T-helper 9 cell (primary cell): ENCODE results near the gene MAMLD1.

Experiments
- DNase-seq: peaks from one replicate; pipeline ENCODE4 v3.0.0-alpha.2; 2020

MAMLD1 gene

DNA sequence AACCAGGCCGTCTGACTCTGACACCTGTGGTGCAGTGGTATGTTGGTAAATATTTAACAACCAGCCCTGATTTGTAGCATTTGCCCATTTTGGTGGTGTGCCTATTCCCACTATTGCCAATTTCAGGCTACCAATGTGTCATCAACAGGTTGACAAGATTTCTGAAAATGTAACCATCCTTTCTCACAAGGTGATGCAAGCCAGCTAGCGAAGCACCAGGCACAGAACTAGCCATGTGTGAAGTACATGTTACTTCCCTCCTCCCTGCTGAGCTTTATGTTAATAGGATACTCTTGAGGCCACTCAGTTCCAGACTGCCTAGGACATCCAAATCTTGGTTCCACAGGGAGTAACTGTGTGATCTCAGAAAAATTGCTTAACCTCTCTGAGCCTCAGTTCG, 7.2 kb upstream of the MAMLD1 start:
- no peak for DNase-seq

DNA sequence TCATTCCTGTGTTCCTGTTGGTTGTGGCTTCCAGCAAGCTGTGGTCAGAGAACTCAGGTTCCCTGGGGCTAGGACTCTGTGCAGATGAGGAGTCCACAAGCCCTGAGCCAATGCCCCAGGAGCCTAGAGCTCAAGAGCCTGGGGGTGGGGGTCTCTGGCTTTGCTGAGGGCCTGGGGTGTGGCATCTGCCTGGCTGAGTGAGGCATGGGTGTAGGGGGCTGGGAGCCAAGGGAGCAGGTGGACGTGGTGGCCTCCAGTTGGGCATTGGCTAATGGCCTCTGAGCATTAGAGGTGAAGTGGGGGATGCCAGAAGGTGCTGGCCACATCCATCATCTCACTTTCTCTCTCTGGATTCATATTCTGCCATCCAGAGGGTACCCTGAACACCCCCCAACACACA, 5.3 kb upstream of the MAMLD1 start:
- no peak for DNase-seq

DNA sequence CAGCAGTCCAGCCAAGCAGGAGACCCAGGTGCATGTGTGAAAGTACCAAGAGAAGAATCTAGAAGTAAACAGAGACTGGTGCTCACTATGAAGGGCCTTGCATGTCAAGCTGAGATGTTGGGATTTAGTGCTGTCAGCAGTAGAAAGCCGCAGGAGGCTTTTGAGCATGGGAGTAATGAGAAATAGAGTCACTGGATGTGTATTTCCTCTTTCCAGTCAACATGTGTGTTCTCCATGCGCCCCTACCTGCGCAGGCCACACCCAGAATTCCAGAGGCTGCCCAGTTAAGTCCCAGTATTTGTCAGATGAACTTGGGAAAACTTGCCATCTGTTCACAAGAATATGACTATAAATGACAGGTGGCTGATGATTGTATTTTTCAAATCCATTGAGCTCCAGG, 4.5 kb upstream of the MAMLD1 start:
- no peak for DNase-seq

DNA sequence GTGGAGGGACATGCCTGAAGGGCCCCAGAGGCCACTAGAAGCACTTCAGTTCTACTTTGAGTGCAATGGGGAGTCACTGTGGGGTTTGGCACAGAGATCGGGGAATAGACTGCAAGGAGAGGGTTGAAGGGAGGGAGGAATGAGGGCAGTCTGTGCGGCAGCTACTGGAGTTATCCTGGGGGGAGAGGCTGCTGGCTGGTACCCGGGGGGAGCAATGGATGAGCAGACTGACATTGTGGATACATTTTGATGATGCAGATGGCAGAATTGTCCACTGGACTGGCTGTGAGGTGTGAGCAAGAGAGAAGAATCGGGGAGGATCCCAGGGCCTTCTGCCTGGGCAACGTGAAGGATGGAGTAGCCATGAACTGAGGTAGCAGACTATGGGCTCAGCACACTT, 2.8 kb upstream of the MAMLD1 start:
- DNase-seq: no peak

DNA sequence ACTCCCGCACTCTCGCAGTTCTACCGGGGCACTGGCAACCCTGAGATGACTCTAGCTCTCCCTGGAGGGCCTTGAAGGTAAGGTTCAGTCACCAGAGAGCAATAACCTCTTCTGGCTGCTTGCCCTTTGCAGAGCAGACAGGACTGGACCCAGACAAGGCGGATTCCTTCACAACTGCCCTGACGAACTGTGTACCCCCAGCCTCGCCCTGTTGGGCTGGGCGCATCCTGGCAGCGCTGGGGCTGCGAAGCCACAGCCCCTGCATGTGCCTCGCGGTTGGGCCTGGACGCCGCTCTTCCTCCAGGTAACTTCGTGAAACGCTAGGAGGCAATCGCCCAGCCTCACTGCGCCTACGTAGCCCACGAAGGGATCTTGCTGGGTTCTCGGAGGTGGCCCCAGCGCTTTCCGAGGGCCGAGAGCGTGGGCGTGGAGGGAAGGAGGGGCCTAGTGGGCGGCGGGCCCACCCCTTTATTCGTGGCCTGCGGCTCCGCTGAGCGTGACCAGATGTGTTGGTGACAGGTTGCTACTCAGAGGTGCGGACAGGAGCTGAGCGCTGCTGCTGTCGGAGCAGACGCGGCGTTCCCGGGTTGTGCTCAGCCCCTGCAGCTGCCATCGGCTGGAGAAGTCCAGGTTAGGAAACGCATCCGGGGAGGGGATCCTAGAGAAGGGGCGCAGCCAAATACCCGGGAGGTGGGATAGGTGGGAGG, 1.9 kb upstream of the MAMLD1 start:
- DNase-seq: no peak

DNA sequence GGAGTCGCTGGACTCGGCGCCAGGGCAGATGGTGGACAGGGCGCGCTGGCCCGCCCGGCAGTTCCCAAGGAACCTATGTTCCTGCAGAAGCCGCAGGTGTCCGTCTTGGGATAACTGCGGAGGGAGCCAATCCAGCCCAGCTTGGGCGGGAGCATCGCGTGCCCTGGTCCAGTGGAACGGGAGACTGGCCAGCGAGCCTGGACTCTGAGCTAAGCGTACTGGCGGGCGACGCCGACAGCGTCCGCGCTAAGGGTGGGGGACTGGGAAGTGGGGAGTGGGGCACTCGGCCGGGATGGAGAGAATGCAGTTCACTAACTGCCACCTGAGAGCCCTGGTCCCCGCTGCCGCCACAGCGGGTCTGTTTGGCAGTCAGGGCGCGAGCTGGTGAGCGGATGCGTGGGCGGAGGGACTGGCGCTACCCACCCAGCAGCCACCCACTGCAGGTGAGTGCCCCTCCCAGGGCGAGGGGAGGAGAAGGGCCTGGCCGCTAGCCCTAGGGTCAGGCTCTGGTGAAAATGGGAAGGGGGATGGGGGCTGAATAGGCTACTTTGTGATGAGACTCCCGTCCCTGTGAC, 1.3 kb upstream of the MAMLD1 start:
- DNase-seq: no peak

DNA sequence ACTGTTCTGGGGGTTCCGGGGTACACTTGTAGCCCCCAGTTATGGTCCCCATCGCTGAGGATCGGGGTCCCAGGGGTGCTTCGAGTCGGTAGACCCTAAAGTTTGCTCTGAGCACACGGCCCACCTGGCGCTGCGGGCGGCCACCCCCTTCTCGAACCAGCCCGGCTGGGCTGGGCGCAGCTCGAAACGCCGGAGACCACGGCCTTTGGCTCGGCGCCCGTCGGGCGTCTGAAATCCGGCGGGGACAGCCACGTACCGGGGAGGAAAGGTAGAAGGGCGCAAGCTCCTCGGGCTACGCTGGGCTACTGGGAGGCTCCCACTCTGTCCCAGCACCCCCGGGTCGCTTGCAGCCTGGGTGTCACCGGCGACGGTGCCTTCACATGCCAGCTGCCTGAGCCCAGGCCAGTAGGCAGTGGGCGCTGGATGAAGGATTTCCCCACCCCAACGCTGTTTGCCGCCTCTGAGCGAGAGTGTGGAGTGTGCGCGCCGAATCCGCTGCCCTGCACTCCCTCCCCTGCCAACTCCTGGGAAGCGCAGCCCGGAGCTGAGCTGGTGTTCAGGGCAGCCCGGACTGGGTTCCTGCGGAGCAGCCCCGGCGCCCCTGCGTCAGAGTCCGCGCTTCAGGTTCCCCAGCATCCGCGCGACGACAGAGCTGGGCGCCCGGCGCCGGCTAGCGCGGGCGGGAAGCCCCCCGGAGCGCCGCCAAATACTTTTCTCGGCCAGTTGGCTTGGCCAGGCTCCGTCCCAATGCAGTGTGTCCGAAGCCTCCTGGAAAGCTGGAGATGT, 637 bp downstream of the MAMLD1 start:
- no peak for DNase-seq

DNA sequence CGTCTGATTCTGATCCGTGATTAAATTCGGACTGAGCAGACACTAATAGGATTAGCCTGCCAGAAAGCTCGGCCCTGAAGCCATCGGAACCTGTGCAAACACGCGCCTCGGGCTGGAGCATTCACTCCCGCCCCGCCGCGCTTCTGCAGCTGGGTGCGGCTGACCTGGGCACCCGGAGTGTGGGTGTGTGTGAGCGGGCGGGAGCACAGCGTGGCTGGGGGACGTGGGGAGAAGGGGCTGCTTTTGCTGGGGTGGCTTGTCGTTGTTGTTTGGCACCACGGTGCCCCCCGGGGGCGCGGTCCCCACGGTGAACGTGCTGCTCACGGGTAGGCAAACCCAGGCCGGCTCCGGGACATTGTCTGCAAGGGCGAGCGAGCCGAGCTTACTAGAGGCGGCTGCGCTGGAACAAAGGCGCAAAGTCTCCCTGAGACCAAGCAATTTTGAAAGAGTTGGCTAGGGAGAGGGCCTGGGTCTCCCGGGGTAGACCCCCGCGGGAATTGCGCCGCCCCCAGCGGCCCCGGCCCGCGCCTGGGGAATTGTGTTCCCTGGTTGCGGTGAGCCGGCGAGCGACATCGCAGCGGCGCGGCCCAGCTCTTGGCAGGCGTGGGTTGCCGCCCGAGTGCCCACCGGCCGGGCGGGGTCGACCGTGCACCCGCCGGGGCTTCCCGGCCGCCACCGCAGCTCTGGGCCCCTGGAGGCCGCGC, 1.4 kb downstream of the MAMLD1 start:
- no peak for DNase-seq

DNA sequence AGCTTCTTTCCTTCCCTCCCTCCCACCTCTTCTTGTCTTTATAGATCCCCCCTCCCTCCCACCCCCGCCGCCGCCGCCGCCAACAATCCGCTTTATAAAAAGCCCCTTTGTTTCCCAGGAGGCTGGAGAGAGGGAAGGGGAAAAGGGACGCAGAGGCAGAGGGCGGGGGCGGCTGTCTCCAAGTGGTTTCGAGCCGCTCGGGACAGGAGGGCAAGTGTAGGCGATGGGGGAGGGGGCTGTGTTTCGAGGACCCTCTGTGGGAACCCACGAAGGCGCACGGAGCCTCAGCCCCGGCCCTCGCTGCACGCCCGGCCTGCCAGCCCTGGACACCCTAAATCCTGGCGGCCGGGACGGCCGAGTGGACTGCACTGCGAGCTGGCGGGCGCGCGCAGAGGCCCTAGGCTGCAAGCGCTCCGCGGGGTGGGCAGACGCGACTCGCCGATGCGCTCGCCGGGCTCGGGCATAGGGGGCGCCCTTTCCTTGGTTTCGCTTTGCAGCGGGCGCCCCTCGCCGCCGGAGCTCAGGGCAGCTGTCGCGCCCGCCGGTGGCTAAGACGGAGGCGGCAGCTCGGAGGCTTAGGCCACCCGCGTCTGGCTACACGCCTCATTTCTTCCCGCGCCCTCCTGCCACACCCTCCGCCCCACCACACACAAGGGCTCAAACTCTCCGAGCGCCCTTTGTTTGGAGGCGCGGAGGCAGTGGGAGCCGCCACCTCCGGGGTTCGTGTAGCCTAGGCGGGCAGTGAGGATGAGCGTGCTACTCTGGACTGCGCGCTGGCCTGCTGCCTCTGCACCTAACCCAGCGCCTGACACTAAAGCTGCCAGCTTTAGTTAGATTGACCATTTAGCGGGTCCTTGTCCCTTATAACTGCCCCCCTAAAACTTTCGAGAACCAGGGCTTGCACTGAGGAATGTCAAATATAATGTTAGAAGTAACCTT, 2.2 kb downstream of the MAMLD1 start:
- DNase-seq: peak; percentile 51

DNA sequence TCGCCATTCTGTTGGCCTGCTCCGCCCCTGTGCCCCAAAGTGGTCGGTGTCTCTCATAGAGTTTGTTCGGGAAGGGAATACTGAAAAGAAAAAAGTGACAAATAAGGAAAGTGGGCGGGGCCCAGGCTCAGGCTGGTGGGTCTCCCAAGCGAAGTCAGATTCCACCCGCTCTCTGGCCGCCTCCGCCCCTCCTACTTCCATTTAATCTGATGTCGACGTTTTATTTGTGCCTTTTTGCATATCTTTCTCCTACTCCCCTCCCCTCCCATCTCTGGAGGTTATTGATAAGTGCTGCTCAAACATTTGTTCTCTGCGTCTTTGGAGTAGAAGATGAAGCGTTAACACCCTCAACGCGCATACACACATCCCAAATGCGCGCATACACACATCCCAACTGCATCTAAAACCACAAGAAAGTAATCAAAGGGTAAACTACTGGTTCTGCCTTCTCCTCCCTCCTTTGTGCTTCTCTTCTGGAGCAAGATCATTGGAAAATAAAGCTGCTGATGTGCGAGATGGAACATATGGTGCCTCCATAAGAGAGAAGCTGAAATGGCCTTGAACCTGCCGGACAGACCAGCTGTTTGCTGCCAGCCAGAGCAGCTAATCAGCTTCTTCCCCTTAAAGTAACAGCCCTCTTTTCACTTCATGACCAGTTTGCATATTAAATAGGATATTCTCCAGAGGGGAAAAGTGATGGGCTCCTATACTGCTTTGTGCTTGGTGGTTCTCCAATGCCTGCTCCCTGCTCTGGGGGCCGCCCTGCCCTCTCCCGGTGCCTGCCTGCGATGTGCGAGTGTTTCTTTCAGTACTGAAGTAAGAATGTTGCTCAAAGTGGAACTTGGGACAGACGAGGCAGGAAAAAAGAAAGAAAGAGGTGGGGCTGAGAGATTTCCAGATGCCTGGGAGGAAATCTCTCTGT, 3.1 kb downstream of the MAMLD1 start:
- no peak for DNase-seq

DNA sequence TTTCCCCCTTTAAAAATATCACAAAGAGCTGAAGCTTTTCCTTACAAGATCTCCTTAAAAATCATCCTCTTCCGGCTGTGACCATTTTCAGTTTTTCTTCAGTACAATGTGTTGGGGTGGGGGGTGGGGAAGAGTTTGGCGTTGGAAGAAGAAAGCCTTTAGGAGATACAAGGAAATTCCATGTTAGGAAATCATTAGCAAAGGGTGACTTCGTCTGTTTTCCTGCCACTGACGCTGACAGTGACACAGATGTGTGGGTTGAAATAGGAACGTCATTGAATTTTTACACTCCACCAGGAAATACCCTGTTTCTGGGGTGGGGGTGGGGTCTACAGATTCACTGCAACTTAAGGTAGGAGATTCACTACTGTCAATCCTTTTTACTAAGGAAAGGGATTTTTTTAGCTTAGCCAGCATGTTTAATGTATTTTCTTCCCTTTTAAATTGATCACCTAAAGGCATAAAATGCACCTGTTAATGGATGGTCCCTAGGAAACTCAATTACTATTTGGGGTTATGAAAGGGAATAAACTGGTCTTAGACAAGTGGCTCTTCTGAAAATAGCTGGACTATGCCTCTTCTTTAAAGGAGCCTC, 3.9 kb downstream of the MAMLD1 start:
- no peak for DNase-seq

DNA sequence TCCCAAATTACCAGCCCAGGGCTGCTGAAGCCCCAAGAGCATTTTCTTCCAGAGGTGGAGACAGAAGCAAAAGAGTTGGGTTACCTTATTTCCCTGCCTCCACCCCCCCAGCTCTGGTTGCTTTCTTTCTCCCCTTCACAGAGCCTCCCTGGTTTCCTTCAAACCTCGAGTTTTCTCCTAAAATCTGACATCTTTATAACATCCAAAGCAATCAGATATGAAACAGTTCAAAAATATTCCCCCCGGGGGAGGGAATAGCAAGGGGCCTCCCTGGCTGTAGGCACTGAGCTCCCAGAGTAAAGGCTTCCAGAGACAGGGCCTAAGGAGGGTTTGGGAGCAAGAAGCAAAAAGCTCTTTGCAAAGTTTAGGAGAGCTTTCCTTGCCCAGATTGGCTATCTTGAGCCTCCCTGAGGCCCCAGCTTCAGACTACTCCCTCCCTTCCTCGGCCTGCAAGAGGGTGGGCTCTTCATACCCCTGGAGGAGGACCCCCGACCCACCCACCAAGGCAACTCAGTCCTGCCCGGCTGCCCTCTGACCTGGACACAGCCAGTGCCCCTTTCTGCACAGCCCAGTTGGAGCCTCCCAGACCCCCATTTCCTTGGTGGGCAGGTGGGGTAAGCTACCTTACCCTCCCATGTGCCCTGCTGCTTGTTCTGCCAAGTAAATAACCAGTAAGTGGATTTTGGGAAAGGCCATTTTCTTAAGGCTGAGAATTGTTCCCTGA, 7.6 kb downstream of the MAMLD1 start:
- no peak for DNase-seq

DNA sequence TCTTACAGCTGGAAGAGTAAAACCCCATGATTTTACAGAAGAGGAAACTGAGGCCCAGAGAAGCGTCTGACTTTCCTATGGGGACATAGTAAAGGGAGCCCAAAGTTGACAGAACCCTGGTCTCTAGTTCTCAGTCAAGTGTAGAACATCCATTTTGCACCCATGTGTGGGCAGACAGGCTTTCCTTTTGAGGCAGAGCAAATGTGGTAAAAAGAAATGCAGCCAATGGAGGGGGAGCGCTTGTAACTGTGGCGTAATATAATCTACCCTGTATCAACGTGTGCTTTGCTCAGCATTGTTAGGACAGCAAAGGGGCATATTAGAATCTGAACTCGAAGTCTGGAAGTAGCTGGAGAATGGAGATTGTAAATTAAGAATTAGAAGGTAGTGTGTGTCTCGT, 8.8 kb downstream of the MAMLD1 start:
- no peak for DNase-seq

DNA sequence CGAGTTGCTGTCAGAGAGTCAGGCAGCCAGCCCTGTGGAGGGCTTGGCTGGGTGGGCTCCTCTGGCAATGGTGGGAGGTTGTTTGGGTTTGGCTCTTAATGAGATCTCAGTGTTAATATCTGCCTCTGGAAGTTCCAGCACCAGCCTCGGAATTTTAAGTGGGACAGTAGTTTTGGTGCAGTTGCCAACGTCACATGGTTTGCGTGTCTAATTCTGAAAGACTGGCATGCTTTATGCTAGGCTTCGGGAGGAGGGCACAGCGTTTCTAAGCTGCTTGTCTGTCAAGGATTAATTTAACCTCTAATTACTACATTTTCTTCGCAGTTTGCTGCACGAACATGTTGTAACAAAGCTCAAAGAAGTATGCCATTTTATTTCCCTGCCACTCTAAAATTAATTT, 9.2 kb downstream of the MAMLD1 start:
- no peak for DNase-seq

DNA sequence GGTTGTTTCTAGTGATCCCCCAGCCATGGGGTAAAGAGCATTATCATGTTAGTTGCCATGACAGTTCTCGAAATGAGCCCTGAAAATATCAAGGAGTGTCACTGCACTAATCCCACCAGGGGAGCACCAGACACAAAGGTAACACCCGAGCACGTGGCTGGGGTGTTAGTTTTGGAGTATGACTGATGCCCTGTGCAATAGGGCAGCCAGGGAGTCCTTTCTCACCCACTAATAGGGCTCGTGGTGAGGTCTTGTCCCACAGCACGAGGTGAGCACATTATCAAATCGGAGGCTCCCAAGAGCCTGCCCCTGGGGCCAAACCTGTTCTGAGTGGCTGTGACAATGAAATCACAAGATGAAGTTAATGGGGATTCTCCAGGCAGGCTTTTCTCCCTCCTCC, 9.6 kb downstream of the MAMLD1 start:
- DNase-seq: no peak

DNA sequence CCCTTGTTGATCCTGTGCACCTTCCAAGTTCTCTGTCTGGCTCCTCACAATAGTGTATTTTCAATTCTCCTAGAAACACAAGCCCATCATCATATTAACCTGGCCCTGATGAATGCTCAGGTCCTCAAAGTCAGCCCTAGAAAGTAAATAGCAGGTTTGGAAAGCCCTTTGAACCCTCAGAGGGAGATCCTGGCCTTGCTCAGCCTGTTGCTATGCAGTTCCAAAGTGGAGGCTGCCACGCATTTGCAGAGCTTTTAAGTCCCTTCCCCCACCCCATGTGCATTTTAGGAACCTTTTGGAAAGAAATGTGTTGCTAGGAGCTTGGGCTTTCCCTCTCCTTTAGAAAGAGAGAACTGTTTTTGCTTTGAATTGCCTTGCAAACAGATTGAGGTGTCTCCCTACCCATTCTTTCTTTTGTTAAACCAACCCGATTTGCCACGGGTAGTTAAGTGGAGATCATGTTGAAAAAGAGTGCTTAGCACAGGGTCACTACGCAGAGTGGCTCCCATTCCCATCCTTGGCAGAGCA, 12.2 kb downstream of the MAMLD1 start:
- no peak for DNase-seq

DNA sequence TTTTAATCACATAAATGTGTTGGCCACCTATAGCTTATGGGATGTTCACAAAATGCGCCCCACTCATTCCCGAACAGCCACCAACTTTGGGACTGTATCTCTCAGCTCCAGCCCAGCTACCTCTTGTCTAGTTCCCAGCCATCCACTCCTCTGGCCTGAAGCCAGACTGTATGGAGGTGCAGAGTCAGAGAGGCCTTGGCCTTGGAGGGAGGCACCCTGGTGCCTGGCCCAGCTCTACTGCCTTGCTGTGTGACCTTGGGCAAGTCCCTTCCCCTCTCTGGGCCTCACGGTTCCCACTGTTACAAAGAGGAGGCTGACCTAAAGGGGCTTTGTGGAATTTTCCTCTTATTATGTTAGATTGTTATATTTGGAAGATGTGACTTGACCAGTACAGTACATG, 13.9 kb downstream of the MAMLD1 start:
- no peak for DNase-seq

DNA sequence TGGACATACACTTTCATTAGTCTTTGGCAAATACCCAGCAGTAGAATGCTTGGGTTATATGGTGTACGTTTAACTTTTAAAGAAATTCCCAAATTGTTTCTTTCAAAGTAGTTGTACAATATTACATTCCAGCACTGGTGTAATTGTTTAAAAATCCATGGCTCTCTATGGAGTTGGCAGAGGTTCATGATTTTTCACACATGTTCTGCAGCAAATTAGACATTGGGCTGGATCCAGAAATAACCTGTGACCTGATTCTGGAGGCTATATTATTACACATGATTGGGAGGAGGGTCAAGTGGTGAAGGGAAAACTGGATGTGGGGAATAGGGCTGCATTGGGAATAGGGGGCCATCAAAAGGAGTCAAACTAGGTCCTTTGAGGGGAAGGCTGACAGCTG, 41.9 kb downstream of the MAMLD1 start:
- no peak for DNase-seq

DNA sequence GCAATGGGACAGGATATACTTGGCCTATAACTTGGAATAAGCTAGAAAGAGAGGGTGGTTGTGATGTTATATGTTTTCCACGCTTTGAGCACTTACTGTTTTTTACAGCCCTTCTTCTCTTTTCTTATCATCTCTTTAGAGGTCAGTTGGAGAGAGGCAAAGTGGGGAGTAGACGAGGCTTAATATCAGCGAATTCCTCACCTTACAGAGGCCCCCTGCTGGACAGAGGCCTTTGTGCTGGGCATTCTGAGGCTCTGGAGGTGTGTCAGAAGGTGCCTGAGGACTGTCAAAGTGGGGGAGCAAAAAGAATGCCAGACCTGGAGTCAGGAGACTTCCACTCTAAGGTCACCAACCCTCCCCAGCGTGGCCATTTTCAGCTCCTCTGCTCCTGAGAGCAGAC, 42.5 kb downstream of the MAMLD1 start:
- no peak for DNase-seq

DNA sequence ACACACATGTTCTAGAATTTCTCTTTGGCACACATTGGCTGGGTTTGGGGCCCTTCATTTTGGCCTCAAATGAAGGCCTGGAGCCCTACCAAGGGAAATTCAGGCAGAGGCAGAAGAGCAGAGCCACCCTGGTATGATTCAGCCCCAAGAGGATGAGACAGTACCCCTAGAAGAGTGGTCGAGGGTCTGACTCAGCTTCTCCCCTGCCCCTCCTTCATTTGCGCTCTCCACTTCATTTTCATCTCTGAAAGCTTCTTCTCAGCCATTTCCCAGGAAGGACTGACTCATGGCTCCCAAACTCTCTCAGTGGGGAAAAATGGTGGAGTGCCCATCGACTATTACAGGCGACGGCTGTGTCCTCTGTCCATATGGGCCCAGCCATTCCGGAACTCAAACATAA, 43.5 kb downstream of the MAMLD1 start:
- no peak for DNase-seq
